WTC11 (cell line): Measurements from ENCODE around the gene PCDHA1. TPM values are rescaled to one million over a fixed set of nuclear protein-coding genes. Genes with fewer than 3 reads are reported as not detected.
A peak's percentile ranks its signal among the peaks of the same experiment; 100 is the strongest.

ENCODE experiments used
- ATAC-seq: fragments of 200-7000 bp; cut with Tn5 transposase; 2 replicates; pipeline ENCODE4 v1.10.0; 2021; ENCODE audit warnings: mild to moderate bottlenecking, moderate library complexity
- CTCF ChIA-PET: fragments of 300-600 bp; sonication (Branson Sonifier 250); formaldehyde crosslinking; loops from one replicate; lab custom pipeline; 2021; ENCODE audit warnings: antibody characterized with exemption; lab: Charles Lee
- POLR2A ChIA-PET: fragments of 350-600 bp; sonication (Branson Sonifier 250); formaldehyde crosslinking; loops from one replicate; lab custom pipeline; 2021; ENCODE audit warnings: antibody characterized with exemption; lab: Charles Lee
- DNase-seq: peaks from one replicate; pipeline ENCODE4 v3.0.0; 2021; ENCODE audit warnings: low spot score
- H3K27ac Mint-ChIP-seq: 2 replicates; pipeline ENCODE4 v1.8.0; 2021; ENCODE audit warnings: mixed read lengths
- H3K27me3 Mint-ChIP-seq: 2 replicates; pipeline ENCODE4 v1.8.0; 2021; ENCODE audit warnings: low read depth, mild to moderate bottlenecking, moderate library complexity, mixed read lengths
- H3K36me3 Mint-ChIP-seq: 2 replicates; pipeline ENCODE4 v1.8.0; 2021; ENCODE audit warnings: mixed read lengths
- H3K4me1 Mint-ChIP-seq: 2 replicates; pipeline ENCODE4 v1.8.0; 2022; ENCODE audit warnings: mixed read lengths
- H3K4me3 Mint-ChIP-seq: 2 replicates; pipeline ENCODE4 v1.8.0; 2021; ENCODE audit warnings: mild to moderate bottlenecking, moderate library complexity, mixed read lengths
- H3K9me3 Mint-ChIP-seq: 2 replicates; pipeline ENCODE4 v1.8.0; 2021; ENCODE audit warnings: mixed read lengths
- ARID4B ChIP-seq: sonication (generic); formaldehyde crosslinking; IDR thresholded peaks from 2 replicates; pipeline ENCODE4 v1.8.0; 2023; ENCODE audit warnings: missing genetic modification reagents, mild to moderate bottlenecking, borderline replicate concordance
- ATF6 ChIP-seq: sonication (generic); formaldehyde crosslinking; IDR thresholded peaks from 2 replicates; pipeline ENCODE4 v1.8.1; 2023; ENCODE audit warnings: mild to moderate bottlenecking, missing genetic modification reagents
- ELF4 ChIP-seq: sonication (generic); formaldehyde crosslinking; IDR thresholded peaks from 2 replicates; pipeline ENCODE4 v1.8.1; 2022; ENCODE audit warnings: low read depth, mild to moderate bottlenecking, moderate library complexity, missing genetic modification reagents
- EMX1 ChIP-seq: fragments of 250-450 bp; sonication (Bioruptor Pico); IDR thresholded peaks from 2 replicates; pipeline ENCODE4 v1.8.0; 2021; ENCODE audit warnings: mild to moderate bottlenecking
- ESRRA ChIP-seq: sonication (generic); formaldehyde crosslinking; IDR thresholded peaks from 2 replicates; pipeline ENCODE4 v1.8.1; 2022; ENCODE audit warnings: mild to moderate bottlenecking, missing genetic modification reagents, borderline replicate concordance
- ETV6 ChIP-seq: sonication (generic); formaldehyde crosslinking; IDR thresholded peaks from 2 replicates; pipeline ENCODE4 v1.8.1; 2022; ENCODE audit warnings: mild to moderate bottlenecking, missing genetic modification reagents
- FOXP1 ChIP-seq: sonication (generic); formaldehyde crosslinking; IDR thresholded peaks from 2 replicates; pipeline ENCODE4 v1.8.0; 2022; ENCODE audit warnings: missing genetic modification reagents, mild to moderate bottlenecking, moderate library complexity, borderline replicate concordance
- GABPB1 ChIP-seq: sonication (generic); formaldehyde crosslinking; IDR thresholded peaks from 2 replicates; pipeline ENCODE4 v1.8.1; 2023; ENCODE audit warnings: mild to moderate bottlenecking, missing genetic modification reagents
- HMGA2 ChIP-seq: fragments of 250-450 bp; sonication (Bioruptor Pico); IDR thresholded peaks from 2 replicates; pipeline ENCODE4 v1.4.0; 2021; ENCODE audit warnings: mild to moderate bottlenecking, moderate library complexity
- IRF1 ChIP-seq: sonication (generic); formaldehyde crosslinking; IDR thresholded peaks from 2 replicates; pipeline ENCODE4 v1.8.0; 2023; ENCODE audit warnings: missing genetic modification reagents
- IRF2 ChIP-seq: sonication (generic); formaldehyde crosslinking; IDR thresholded peaks from 2 replicates; pipeline ENCODE4 v1.8.0; 2022; ENCODE audit warnings: low read depth, missing genetic modification reagents, borderline replicate concordance
- KAT7 ChIP-seq: sonication (generic); formaldehyde crosslinking; IDR thresholded peaks from 2 replicates; pipeline ENCODE4 v1.8.1; 2023; ENCODE audit warnings: missing genetic modification reagents, mild to moderate bottlenecking, borderline replicate concordance
- MYBL2 ChIP-seq: sonication (generic); formaldehyde crosslinking; IDR thresholded peaks from 2 replicates; pipeline ENCODE4 v1.8.1; 2023; ENCODE audit warnings: mild to moderate bottlenecking, moderate library complexity, missing genetic modification reagents
- NFYB ChIP-seq: sonication (generic); formaldehyde crosslinking; conservative IDR thresholded peaks from 2 replicates; pipeline ENCODE4 v1.8.0; 2022; ENCODE audit warnings: low read depth, missing genetic modification reagents
- PREB ChIP-seq: sonication (generic); formaldehyde crosslinking; IDR thresholded peaks from 2 replicates; pipeline ENCODE4 v1.8.1; 2022; ENCODE audit warnings: mild to moderate bottlenecking, missing genetic modification reagents, moderate library complexity, borderline replicate concordance
- RELA ChIP-seq: sonication (generic); formaldehyde crosslinking; IDR thresholded peaks from 2 replicates; pipeline ENCODE4 v1.8.1; 2022; ENCODE audit warnings: missing genetic modification reagents, mild to moderate bottlenecking, borderline replicate concordance
- RORB ChIP-seq: fragments of 250-450 bp; sonication (Bioruptor Pico); IDR thresholded peaks from 2 replicates; pipeline ENCODE4 v1.9.0; 2021; ENCODE audit warnings: mild to moderate bottlenecking
- SMAD3 ChIP-seq: sonication (generic); formaldehyde crosslinking; IDR thresholded peaks from 2 replicates; pipeline ENCODE4 v1.8.0; 2022; ENCODE audit warnings: missing genetic modification reagents, mild to moderate bottlenecking, borderline replicate concordance
- SMAD4 ChIP-seq: sonication (generic); formaldehyde crosslinking; IDR thresholded peaks from 2 replicates; pipeline ENCODE4 v1.8.0; 2022; ENCODE audit warnings: mild to moderate bottlenecking, missing genetic modification reagents
- ZNF121 ChIP-seq: sonication (generic); formaldehyde crosslinking; IDR thresholded peaks from 2 replicates; pipeline ENCODE4 v1.8.0; 2023; ENCODE audit warnings: missing genetic modification reagents
- ZNF416 ChIP-seq: fragments of 250-450 bp; sonication (Bioruptor Pico); IDR thresholded peaks from 2 replicates; pipeline ENCODE4 v1.9.0; 2021; ENCODE audit warnings: mild to moderate bottlenecking, inconsistent platforms
- ZNF423 ChIP-seq: fragments of 250-450 bp; sonication (Bioruptor Pico); IDR thresholded peaks from 2 replicates; pipeline ENCODE4 v2.1.2; 2022; ENCODE audit warnings: mild to moderate bottlenecking, moderate library complexity
- ZNF425 ChIP-seq: fragments of 250-450 bp; sonication (Bioruptor Pico); conservative IDR thresholded peaks from 2 replicates; pipeline ENCODE4 v1.9.0; 2021; ENCODE audit warnings: mild to moderate bottlenecking
- total RNA-seq: library from RNA; stranded (reverse); gene quantifications from 3 replicates; pipeline ENCODE4 v1.2.3, GENCODE V29; 2021

PCDHA1 gene
- total RNA-seq, 1 experiment from 2014 or later, result 2.4 TPM

GRCh38 chr5:140923601-140924000, 137.7 kb downstream of the PCDHA1 start:
- Mint-ChIP-seq H3K27me3 (peaks cover 30% of the 10 kb centered on the region), H3K27ac (no peak overlapping the region), H3K36me3 (no peaks in the 10 kb centered on the region), H3K9me3 (no peaks in the 10 kb centered on the region), H3K4me1 (peaks cover 21% of the 10 kb centered on the region), H3K4me3 (no peak overlapping the region)
- ChIA-PET POLR2A (no interaction called here), CTCF (interaction anchor here (1.7 kb wide), 1 partner anchor 116 kb away, joined by 4 read pairs; no protein-coding TSS in a partner anchor)
- DNase-seq (no peak), ATAC-seq (no peak)
- TF ChIP-seq HMGA2 (CRISPR knock-in tag) (no peak), IRF1 (CRISPR knock-in tag) (no peak), ETV6 (CRISPR knock-in tag) (no peak), FOXP1 (no peak), PREB (CRISPR knock-in tag) (no peak), ZNF416 (CRISPR knock-in tag) (no peak), EMX1 (CRISPR knock-in tag) (no peak)

GRCh38 chr5:140925806-140926442, 140.0 kb downstream of the PCDHA1 start, which contains the start of gene PCDHAC1:
Gene PCDHAC1 (plus strand): TSS chr5:140926299. CDS start chr5:140926893, 594 bp downstream.
- peak; percentile 76 for ATAC-seq
- POLR2A ChIA-PET, result interaction anchor here (0.6 to 3.4 kb wide), 10 partner anchors 14 to 115 kb away, joined by 3 to 50 read pairs (median 6); partner anchors contain the start of gene PCDHAC2
- Mint-ChIP-seq H3K27me3 (peaks cover 37% of the 10 kb centered on the region), H3K4me3 (peak within 1 kb of the TSS; percentile 91), H3K4me1 (peaks cover 28% of the 10 kb centered on the region), H3K9me3 (no peaks in the 10 kb centered on the region), H3K36me3 (no peaks in the 10 kb centered on the region), H3K27ac (0 out of 2 replicates have a peak within 1 kb of the TSS, but pooled peaks have one; percentile 22)
- CTCF ChIA-PET, result interaction anchor here (0.7 to 4.4 kb wide), 42 partner anchors 9 to 273 kb away, joined by 3 to 243 read pairs (median 8); partner anchors contain the start of genes PCDHA1, PCDHA10, PCDHA11 and PCDHA12
- DNase-seq, result peak; percentile 70
- TF ChIP-seq EMX1 (CRISPR knock-in tag), result no peak
- TF ChIP-seq RORB (CRISPR knock-in tag), result no peak
- TF ChIP-seq ESRRA, result 0 out of 2 replicates have a peak, but pooled peaks have one; percentile 30
- TF ChIP-seq GABPB1 (CRISPR knock-in tag), result no peak
- TF ChIP-seq FOXP1, result no peak
- TF ChIP-seq ELF4, result no peak
- no peak for TF ChIP-seq SMAD4 (CRISPR knock-in tag)
- TF ChIP-seq MYBL2 (CRISPR knock-in tag), result no peak
- TF ChIP-seq NFYB, result no peak
- TF ChIP-seq ZNF423 (CRISPR knock-in tag), result no peak
- 0 out of 2 replicates have a peak, but pooled peaks have one; percentile 3 for TF ChIP-seq ZNF121 (CRISPR knock-in tag)
- no peak for TF ChIP-seq IRF2 (CRISPR knock-in tag)
- TF ChIP-seq ETV6 (CRISPR knock-in tag), result no peak
- no peak for TF ChIP-seq ZNF425 (CRISPR knock-in tag)
- no peak for TF ChIP-seq RELA
- no peak; the same call in 1 of the 2 replicates for TF ChIP-seq KAT7 (CRISPR knock-in tag)
- no peak for TF ChIP-seq SMAD3 (CRISPR knock-in tag)
- TF ChIP-seq ATF6 (CRISPR knock-in tag), result no peak
- no peak for TF ChIP-seq IRF1 (CRISPR knock-in tag)
- TF ChIP-seq ARID4B (CRISPR knock-in tag), result peak; percentile 55; the same call in 1 of the 2 replicates
